ENCODE results near the gene SMAD2.

GRCh38 chr18:47772374-47773248, 157.8 kb downstream of the SMAD2 start:
- no peak for TF ChIP-seq TAF1 (IDR thresholded peaks at IDR 0.05; ENCODE audit: borderline replicate concordance, low read depth, low read length)
- TF ChIP-seq POLR2A (IDR thresholded peaks at IDR 0.05; ENCODE audit: low read depth, low read length): no peak
